ENCODE measurements around the gene TMEM161A. TPM values are rescaled to one million over a fixed set of nuclear protein-coding genes. Genes with fewer than 3 reads are reported as not detected.

The TMEM161A gene
- total RNA-seq (ENCODE audit: low replicate concordance), result 13.3 and 38.3 TPM in 2 replicates

DNA sequence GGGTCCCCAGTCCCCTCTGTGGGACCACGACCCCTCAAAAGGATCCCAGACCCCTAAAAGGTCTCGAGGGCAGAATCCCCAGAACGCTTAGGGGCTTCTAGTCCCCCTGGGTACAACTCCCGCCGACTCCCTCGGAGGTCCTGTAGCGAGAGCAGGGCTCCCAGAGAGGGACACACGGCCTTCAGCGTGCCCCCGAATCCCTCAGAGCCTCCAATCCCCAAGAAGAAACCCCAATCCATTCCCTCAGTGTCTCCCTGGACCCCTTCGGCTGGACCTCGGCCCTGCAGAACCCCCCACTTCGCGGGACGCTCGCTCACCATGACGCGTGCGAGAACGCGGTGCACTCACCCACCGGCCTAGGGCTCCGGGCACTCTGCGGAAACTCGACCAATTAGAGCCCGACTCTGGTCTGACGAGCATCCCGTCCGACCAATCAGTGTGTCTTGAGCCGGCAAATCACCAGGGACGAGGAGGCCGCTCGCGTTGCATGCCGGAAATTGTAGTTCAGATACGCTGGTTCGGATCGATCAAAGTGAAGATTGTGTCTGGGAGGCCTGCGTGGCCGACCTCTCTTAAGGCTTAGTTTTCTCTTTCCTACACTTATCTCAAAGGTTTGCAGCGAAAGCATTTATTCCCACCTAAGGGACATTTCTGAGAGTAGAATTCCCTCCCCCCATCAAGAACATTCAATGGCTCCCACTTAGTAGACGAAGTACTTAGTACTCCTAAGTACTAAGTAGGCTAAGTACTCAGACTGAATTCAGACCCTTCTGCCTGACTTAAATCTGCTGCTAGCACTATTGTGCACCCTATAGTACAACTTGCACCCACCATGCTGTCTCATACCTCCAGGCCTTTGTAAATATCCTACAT, at the start of gene TMEM161A:
TMEM161A (minus strand) TSS at position 370 of the 873 bp plus-strand sequence; CDS start at position 320, 50 bp downstream.
- peaks cover 15% of the 10 kb centered on the region for H3K4me1 Mint-ChIP-seq
- Histone ChIP-seq H3K4me3 (peak within 1 kb of the TSS; percentile 62), H3K9ac (peak within 1 kb of the TSS; percentile 39), H3K4me2 (peak within 1 kb of the TSS; percentile 94), H3K27me3 (peaks cover 26% of the 10 kb centered on the region), H3K27ac (no peak within 1 kb of the TSS), H3K79me2 (ENCODE audit: low read depth) (peaks cover 6% of the 10 kb centered on the region), H3K9me3 (ENCODE audit: low read depth) (no peaks in the 10 kb centered on the region), H2AFZ (replicated peaks) (peak within 1 kb of the TSS; percentile 83), H4K20me1 (ENCODE audit: low read depth) (peaks cover 4% of the 10 kb centered on the region), H3K36me3 (no peaks in the 10 kb centered on the region), H3K4me1 (peaks cover 6% of the 10 kb centered on the region), H3F3A (ENCODE audit: low read depth) (peaks cover 6% of the 10 kb centered on the region)
- peaks cover 6% of the 10 kb centered on the region for H3K27me3 Mint-ChIP-seq (ENCODE audit: insufficient read depth, low read depth)
- peaks cover 3% of the 10 kb centered on the region for H3K36me3 Mint-ChIP-seq
- no peaks in the 10 kb centered on the region for H3K9me3 Mint-ChIP-seq
- peak; percentile 98 for DNase-seq (ENCODE audit: low spot score)
- H3K4me3 Mint-ChIP-seq, result peak within 1 kb of the TSS; percentile 99
- peak within 1 kb of the TSS; percentile 97 for H3K27ac Mint-ChIP-seq
- no peak for TF ChIP-seq EZH2phosphoT487 (IDR thresholded peaks at IDR 0.05)
- TF ChIP-seq EZH2 (IDR thresholded peaks at IDR 0.05), result no peak
- no peak for TF ChIP-seq CTCF (IDR thresholded peaks at IDR 0.05)

- TF ChIP-seq CTCF (IDR thresholded peaks at IDR 0.05), result no peak
- no peak for TF ChIP-seq EZH2phosphoT487 (IDR thresholded peaks at IDR 0.05)
- no peak for TF ChIP-seq EZH2 (IDR thresholded peaks at IDR 0.05)
- H3K9me3 ChIP-seq (ENCODE audit: low read depth), result no peaks in the 10 kb centered on the region
- DNase-seq (ENCODE audit: low spot score), result no peak
- no peak overlapping the region for H3K27ac ChIP-seq
- no peaks in the 10 kb centered on the region for H3K4me1 Mint-ChIP-seq
- no peak overlapping the region for H3K4me2 ChIP-seq
- H3K9ac ChIP-seq, result no peak overlapping the region
- H3K27me3 Mint-ChIP-seq (ENCODE audit: insufficient read depth, low read depth), result peaks cover 8% of the 10 kb centered on the region
- H3F3A ChIP-seq (ENCODE audit: low read depth), result peaks cover 14% of the 10 kb centered on the region
- H4K20me1 ChIP-seq (ENCODE audit: low read depth), result peaks cover 9% of the 10 kb centered on the region
- H3K4me3 Mint-ChIP-seq, result no peak overlapping the region
- H3K27me3 ChIP-seq, result no peaks in the 10 kb centered on the region
- H3K9me3 Mint-ChIP-seq, result no peaks in the 10 kb centered on the region
- peaks cover 7% of the 10 kb centered on the region for H3K36me3 Mint-ChIP-seq
- H3K79me2 ChIP-seq (ENCODE audit: low read depth), result peaks cover 23% of the 10 kb centered on the region
- peaks cover 8% of the 10 kb centered on the region for H3K4me1 ChIP-seq
- H3K36me3 ChIP-seq, result no peaks in the 10 kb centered on the region
- no peak overlapping the region for H2AFZ ChIP-seq (replicated peaks)
- H3K4me3 ChIP-seq, result no peak overlapping the region
- peak overlapping the region; percentile 76 for H3K27ac Mint-ChIP-seq
Measured at GRCh38 chr19:19186742-19187141, 48.5 kb upstream of the TMEM161A start.

GRCh38 chr19:19185853-19186740, 47.8 kb upstream of the TMEM161A start:
- peaks cover 8% of the 10 kb centered on the region for H3K27me3 Mint-ChIP-seq (ENCODE audit: insufficient read depth, low read depth)
- Histone ChIP-seq H3F3A (ENCODE audit: low read depth) (peaks cover 10% of the 10 kb centered on the region), H3K9me3 (ENCODE audit: low read depth) (no peaks in the 10 kb centered on the region), H3K27me3 (no peaks in the 10 kb centered on the region), H3K4me1 (peaks cover 6% of the 10 kb centered on the region), H3K9ac (no peak overlapping the region), H3K79me2 (ENCODE audit: low read depth) (peaks cover 16% of the 10 kb centered on the region), H3K27ac (no peak overlapping the region), H4K20me1 (ENCODE audit: low read depth) (peaks cover 3% of the 10 kb centered on the region), H3K4me2 (no peak overlapping the region), H2AFZ (replicated peaks) (no peak overlapping the region), H3K36me3 (no peaks in the 10 kb centered on the region), H3K4me3 (no peak overlapping the region)
- no peak overlapping the region for H3K27ac Mint-ChIP-seq
- H3K9me3 Mint-ChIP-seq, result no peaks in the 10 kb centered on the region
- peak; percentile 81 for DNase-seq (ENCODE audit: low spot score)
- H3K4me1 Mint-ChIP-seq, result no peaks in the 10 kb centered on the region
- no peak overlapping the region for H3K4me3 Mint-ChIP-seq
- peaks cover 7% of the 10 kb centered on the region for H3K36me3 Mint-ChIP-seq
- TF ChIP-seq EZH2 (IDR thresholded peaks at IDR 0.05), result no peak
- TF ChIP-seq EZH2phosphoT487 (IDR thresholded peaks at IDR 0.05), result no peak
- peak; percentile 77 for TF ChIP-seq CTCF (IDR thresholded peaks at IDR 0.05)

Data from neural progenitor cell (in vitro differentiated cells).